Fibroblast of lung (primary cell): ENCODE data around the gene TOX2. TPM values are rescaled to one million over a fixed set of nuclear protein-coding genes. Genes with fewer than 3 reads are reported as not detected.

Source experiments
- DNase-seq, 2 donors: peaks; one replicate each; pipeline versions ENCODE4 v3.0.0 to v3.0.0-alpha.2; 2010; ENCODE audit warnings: low read depth in 2 of 2
- H2AFZ ChIP-seq: 2 replicates; pipeline ENCODE4 v1.5.1; 2012; ENCODE audit warnings: low read length, control low read depth, inconsistent platforms
- H3K27ac ChIP-seq: 2 replicates; pipeline ENCODE4 v1.5.1; 2011; ENCODE audit warnings: low read length, control low read depth; ENCODE audit not compliant: insufficient read depth
- H3K27me3 ChIP-seq: 2 replicates; pipeline ENCODE4 v1.5.1; 2011; ENCODE audit warnings: mild to moderate bottlenecking, low read length; ENCODE audit not compliant: control insufficient read depth, insufficient read depth
- H3K36me3 ChIP-seq: 2 replicates; pipeline ENCODE4 v1.5.1; 2011; ENCODE audit warnings: low read length; ENCODE audit not compliant: control insufficient read depth, insufficient read depth
- H3K4me1 ChIP-seq: 2 replicates; pipeline ENCODE4 v1.5.1; 2011; ENCODE audit warnings: low read length; ENCODE audit not compliant: control insufficient read depth, insufficient read depth; ENCODE audit errors: extremely low read depth
- H3K4me2 ChIP-seq: 2 replicates; pipeline ENCODE4 v1.5.1; 2011; ENCODE audit warnings: low read length, control low read depth; ENCODE audit not compliant: insufficient read depth; ENCODE audit errors: extremely low read depth
- H3K4me3 ChIP-seq, 4 experiments: fragments of 200-600 bp in 1 of 4; sonication (generic) in 1 of 4; replicated peaks in 1 of 4; 2 replicates each; pipeline ENCODE4 v1.5.1; 2011 to 2016; ENCODE audit warnings: low read length in 4 of 4, low read depth in 3 of 4, mild to moderate bottlenecking in 3 of 4, control low read depth in 2 of 4, inconsistent platforms in 1 of 4, mixed read lengths in 1 of 4; ENCODE audit not compliant: insufficient read depth in 1 of 4; ENCODE audit errors: control extremely low read depth in 1 of 4
- H3K79me2 ChIP-seq: 2 replicates; pipeline ENCODE4 v1.5.1; 2012; ENCODE audit warnings: mild to moderate bottlenecking, low read length, inconsistent platforms; ENCODE audit not compliant: control insufficient read depth, insufficient read depth
- H3K9ac ChIP-seq: 2 replicates; pipeline ENCODE4 v1.5.1; 2011; ENCODE audit warnings: mild to moderate bottlenecking, low read length, control low read depth; ENCODE audit not compliant: insufficient read depth
- H3K9me3 ChIP-seq: 2 replicates; pipeline ENCODE4 v1.5.1; 2012; ENCODE audit warnings: low read depth, low read length; ENCODE audit not compliant: control insufficient read depth, insufficient read depth
- H4K20me1 ChIP-seq: 2 replicates; pipeline ENCODE4 v1.5.1; 2011; ENCODE audit warnings: low read length; ENCODE audit not compliant: control insufficient read depth, insufficient read depth; ENCODE audit errors: extremely low read depth
- CTCF ChIP-seq, 2 donors: IDR thresholded peaks in 1 of 2; conservative IDR thresholded peaks in 1 of 2; 1 replicate in 1 of 2; 2 replicates in 1 of 2; pipeline ENCODE4 v1.5.1; 2011 to 2012; ENCODE audit warnings: low read length in 2 of 2, control low read depth in 1 of 2, inconsistent platforms in 1 of 2, low read depth in 1 of 2, mild to moderate bottlenecking in 1 of 2
- EZH2 ChIP-seq: IDR thresholded peaks from 2 replicates; pipeline ENCODE4 v1.5.1; 2012; ENCODE audit warnings: low read length, control low read depth, mild to moderate bottlenecking; ENCODE audit errors: missing control alignments
- polyA plus RNA-seq, 2 donors: library from polyadenylated mRNA; depleted of rRNA in 1 of 2; stranded (reverse) in 1 of 2; unstranded in 1 of 2; fragments of >200 nt; gene quantifications; 2 replicates each; pipeline ENCODE4 v1.2.1, GENCODE V29; 2011 to 2012; ENCODE audit warnings: missing spikeins in 1 of 2
- total RNA-seq: library from RNA; depleted of rRNA; stranded (reverse); fragments of >200 nt; gene quantifications from 2 replicates; pipeline ENCODE4 v1.2.1, GENCODE V29; 2014

TOX2 gene
- total and polyA plus RNA-seq, 2 donors (not counting 1 experiment from before 2014, with no cell fraction given), result 5.9 to 9.6 TPM

DNA sequence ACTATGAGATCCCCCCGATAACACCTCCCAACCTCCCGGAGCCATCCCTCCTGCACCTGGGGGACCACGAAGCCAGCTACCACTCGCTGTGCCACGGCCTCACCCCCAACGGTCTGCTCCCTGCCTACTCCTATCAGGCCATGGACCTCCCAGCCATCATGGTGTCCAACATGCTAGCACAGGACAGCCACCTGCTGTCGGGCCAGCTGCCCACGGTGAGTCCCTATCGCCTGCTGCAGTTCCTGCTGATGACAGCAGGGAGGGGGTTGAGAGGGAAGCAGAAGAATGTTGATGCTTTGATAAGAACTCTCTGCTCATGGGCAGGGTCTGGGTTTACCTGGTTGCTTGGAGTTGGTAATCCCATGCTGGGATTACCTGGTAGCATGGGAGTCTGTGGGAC lies 91.9 kb downstream of the TOX2 start:
- peaks cover 5% of the 10 kb centered on the region for H3K36me3 ChIP-seq
- TF ChIP-seq EZH2 (no peak), CTCF (conservative IDR thresholded peaks at IDR 0.05 in 1 of 2, IDR thresholded peaks at IDR 0.05 in 1 of 2; ENCODE audit: low read depth in 1 of 2, low read length in 2 of 2) (no peak)
- H3K79me2 ChIP-seq, result no peaks in the 10 kb centered on the region
- no peak overlapping the region for H2AFZ ChIP-seq
- no peak overlapping the region for H3K4me2 ChIP-seq
- H4K20me1 ChIP-seq, result no peaks in the 10 kb centered on the region
- H3K9ac ChIP-seq, result no peak overlapping the region
- no peak for DNase-seq
- no peaks in the 10 kb centered on the region for H3K27me3 ChIP-seq
- no peak overlapping the region for H3K4me3 ChIP-seq
- no peak overlapping the region for H3K27ac ChIP-seq
- H3K9me3 ChIP-seq, result no peaks in the 10 kb centered on the region
- no peaks in the 10 kb centered on the region for H3K4me1 ChIP-seq

DNA sequence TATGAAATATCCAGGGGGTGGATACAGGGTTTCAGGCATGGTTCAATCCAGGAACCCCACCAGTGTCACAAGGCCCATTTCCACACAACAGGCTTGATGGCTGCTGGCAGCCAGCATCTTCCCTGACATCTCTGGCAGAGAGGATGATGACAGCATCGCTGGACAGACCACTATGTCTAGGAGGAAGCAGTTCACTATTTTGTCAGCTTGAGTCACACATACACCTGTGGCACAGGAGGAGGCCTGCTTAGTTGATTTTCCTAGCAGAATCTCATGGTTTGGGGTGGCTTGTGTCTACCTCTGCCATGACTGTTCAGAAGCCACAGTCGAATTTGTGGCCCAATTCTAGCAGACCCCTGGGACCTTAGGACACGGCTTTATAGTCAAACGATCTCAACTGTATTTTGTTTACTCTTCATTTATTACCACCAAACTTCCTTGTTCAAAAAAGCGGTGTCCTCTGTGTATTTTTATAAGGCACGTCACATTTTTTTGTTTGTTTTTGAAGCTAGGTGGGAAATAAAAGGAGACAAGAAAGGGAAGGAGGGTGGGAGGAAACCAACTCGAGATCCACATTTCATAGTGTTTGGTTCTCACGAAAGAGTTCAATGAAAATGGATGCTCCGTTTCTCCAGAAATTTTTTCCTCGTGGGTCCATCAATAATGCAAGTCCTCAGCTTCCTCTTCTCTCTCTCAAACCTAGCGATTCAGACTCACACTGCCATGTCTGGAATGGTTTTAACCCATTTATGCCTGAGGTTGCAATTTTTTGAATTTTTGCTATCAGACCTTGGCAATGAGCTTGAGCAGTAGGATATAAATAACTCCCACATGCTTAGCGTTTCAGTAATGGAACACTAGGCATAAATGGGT lies 94.4 kb downstream of the TOX2 start:
- no peak overlapping the region for H2AFZ ChIP-seq
- no peak for TF ChIP-seq EZH2
- no peak overlapping the region for H3K27ac ChIP-seq
- no peak overlapping the region for H3K4me3 ChIP-seq
- no peaks in the 10 kb centered on the region for H3K4me1 ChIP-seq
- no peak overlapping the region for H3K4me2 ChIP-seq
- peaks cover 5% of the 10 kb centered on the region for H3K36me3 ChIP-seq
- no peak overlapping the region for H3K9ac ChIP-seq
- H3K9me3 ChIP-seq, result no peaks in the 10 kb centered on the region
- H4K20me1 ChIP-seq, result no peaks in the 10 kb centered on the region
- no peaks in the 10 kb centered on the region for H3K79me2 ChIP-seq
- no peak for DNase-seq
- H3K27me3 ChIP-seq, result no peaks in the 10 kb centered on the region

DNA sequence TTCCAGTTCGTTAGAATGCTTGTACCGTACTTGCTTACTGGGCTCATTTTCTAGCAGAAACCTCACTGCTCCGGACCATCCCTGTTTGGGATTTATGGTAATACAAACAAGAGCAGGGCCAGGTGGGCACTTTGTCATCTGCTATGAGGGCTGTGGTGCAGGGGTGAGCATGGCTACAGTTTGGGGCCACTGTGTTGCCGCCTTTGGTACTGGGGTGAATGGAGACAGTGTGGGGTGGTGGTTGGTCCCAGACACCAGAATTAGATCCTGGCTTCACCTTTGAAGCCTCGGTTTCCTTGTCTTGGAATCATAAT lies 95.0 kb downstream of the TOX2 start:
- Histone ChIP-seq H3K4me3 (no peak overlapping the region), H3K27ac (no peak overlapping the region), H3K27me3 (no peaks in the 10 kb centered on the region), H3K36me3 (peaks cover 5% of the 10 kb centered on the region), H3K79me2 (no peaks in the 10 kb centered on the region), H2AFZ (no peak overlapping the region), H3K9ac (no peak overlapping the region), H3K4me1 (peaks cover 1% of the 10 kb centered on the region), H4K20me1 (no peaks in the 10 kb centered on the region), H3K9me3 (no peaks in the 10 kb centered on the region), H3K4me2 (no peak overlapping the region)
- DNase-seq, result no peak
- TF ChIP-seq EZH2, result no peak
- no peak for TF ChIP-seq CTCF (conservative IDR thresholded peaks at IDR 0.05 in 1 of 2, IDR thresholded peaks at IDR 0.05 in 1 of 2; ENCODE audit: low read depth in 1 of 2, low read length in 2 of 2)
